NCI-H128 (cell line): Measurements from ENCODE around the gene NOL4L.

Experiments used
- DNase-seq: peaks from one replicate; lab custom pipeline; 2025; ENCODE audit not compliant: unreplicated experiment; lab: John Stamatoyannopoulos, UW

The NOL4L gene

DNA sequence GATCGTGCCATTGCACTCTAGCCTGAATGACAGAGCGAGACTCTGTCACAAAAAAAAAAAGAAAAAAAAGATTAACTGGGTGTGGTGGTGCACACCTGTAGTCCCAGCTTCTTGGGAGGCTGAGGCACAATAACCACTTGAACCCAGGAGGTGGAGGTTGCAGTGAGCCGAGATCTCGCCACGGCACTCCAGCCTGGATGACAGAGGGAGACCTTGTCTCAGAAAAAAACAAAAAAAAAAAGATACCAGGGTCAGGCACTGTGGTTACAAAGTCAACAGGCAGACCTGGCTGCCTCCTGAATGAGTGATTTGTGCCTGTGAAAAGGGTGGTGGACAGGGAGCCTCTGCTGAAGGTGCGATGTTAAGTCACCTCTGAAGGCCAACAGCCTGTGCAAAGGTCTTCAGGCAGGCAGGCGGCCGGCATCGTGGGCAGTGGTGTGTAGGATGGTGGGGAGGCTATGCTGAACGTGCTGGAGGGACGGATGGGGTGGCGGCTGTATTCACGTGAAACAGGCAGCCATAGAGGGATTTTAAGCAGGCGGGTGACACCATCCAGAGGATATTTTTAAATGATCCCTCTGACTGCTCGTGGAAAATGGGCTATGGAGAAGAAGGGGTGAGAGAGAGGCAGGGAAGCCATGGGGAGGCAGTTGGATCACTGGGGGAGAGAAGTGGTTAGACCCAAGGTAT, 41.4 kb downstream of the NOL4L start:
- DNase-seq, result no peak

DNA sequence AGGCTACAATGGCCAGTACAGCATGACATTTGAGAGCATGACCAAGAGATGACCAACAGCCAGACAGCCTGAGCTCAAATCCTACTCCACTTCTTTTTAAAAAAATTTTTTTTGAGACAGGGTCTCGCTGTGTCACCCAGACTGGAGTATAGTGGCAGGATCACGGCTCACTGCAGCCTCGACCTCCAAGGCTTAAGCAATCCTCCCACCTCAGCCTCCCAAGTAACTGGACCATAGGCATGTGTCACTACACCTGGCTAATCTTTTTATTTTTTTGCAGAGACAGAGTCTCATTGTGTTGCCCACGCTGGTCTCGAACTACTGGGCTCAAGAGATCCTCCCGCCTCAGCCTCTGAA, 42.9 kb downstream of the NOL4L start:
- no peak for DNase-seq

DNA sequence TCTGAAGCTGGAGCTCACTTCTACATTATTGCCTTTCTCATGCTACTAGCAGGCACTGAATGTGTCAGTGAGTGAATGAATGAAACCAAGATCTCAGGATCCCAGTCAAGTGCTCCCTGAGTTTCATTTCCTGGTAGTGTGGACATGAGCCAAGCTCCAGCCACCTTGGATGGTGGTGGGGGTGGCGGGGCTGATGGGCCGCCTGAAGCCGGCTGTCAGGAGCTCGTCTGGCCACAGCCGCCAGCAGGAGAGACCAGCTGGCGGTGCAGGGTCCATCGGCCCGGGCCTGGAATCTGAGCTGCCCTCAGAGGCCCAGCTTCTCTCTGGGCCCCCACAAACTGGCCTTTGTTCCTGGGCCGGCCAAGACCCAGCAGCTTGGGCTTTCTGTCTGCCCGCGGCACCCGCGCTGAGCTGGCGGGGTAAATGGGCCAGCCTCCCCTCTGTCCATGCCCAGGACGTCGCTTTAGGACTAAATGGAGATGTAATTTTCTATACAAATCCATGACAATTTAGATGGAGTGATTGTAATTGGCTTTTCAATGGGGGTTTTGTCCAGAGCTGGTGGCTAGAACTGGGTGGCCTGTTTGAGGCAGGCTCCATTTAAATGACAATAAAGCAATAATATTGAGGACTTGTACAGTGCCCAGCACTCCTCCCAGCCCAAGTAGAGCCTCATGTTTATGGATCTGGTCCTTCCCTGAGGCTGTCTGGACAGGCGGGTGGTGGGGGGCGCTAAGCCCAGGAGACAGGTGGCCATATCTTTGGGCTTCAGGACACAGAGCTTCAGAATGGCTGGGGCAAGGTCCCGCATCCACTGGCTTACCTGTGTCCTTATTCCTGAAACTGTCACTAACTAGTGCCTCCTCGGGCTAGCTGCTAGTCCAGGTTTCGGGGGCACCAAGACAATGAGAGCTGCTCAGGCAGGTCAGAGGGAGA, 43.5 kb downstream of the NOL4L start:
- no peak for DNase-seq

DNA sequence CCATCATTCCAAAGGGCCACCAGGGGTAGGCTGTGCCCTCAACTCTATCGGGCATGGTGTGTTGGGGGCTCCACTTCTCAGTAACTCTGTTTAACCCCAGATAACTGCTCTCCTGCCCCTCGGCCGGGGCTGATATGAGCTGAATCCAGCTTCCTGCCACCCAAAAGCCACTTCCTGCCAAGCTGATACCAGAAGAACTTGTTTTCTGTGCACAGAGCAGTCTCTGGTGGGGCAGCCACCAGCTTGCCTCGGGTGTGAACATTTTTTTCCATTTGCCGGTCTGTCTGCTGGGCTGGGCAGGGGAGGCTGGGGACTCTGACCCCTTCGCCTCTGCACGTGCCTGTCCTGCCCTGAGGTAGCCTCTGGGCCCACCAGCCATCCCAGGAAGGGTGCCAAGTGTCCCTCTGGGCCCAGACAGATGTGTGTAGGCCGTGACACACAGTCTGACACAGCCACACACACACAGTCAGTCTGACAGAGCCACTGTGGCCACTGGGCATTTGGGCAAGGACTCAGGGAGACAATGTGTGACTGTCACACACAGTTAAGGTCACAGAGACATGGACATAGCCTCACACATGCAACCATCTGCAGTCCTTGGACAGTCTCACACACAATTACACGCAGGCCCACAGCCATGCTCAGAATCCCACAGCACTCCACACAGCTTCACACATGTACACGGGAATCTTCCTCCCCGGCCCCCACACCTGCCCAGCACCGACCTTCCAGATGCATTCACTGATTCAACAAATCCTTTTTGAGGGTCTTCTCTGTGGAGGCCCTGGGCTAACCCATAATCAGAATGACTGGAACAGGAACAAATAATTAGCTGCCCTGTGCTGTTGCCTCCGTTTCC, 45.1 kb downstream of the NOL4L start:
- DNase-seq, result no peak

DNA sequence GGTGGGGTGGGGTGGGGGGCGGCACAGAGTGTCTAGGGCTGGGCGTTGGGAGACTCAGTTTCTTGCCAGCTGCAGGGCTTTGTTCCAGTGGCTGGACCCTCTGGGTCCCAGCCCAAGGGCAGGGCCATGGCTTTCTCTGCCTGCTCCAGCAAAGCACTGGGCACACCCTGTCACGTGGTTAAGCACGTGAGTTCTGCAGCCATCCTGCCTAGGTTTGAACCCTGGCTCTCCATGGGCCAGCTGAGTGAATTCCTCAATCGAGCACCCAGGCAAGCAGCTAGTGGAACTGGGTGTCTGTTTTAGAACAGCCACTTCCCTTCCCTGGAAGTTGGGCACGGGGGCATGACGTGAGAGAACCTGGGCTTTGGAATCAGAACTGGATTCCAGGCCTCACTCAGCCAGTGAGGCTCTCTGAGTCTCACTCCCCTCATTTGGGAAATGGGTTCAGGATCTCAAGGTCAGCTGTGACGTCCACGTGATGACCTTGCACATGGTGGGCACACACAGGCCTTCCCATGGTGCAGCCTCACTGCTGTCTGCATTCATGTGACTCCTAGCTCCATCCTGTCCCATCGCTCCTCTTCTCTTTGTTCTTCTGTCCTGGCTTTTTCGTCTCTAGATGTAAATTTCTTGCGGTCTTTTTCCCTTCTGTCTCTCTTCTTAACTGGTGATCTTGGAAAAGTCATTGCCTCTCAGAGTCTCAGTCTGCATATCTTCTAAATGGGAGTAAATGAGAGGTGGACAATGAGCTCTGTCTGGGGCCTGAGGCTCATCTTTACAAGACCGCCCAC, 45.9 kb downstream of the NOL4L start:
- no peak for DNase-seq

DNA sequence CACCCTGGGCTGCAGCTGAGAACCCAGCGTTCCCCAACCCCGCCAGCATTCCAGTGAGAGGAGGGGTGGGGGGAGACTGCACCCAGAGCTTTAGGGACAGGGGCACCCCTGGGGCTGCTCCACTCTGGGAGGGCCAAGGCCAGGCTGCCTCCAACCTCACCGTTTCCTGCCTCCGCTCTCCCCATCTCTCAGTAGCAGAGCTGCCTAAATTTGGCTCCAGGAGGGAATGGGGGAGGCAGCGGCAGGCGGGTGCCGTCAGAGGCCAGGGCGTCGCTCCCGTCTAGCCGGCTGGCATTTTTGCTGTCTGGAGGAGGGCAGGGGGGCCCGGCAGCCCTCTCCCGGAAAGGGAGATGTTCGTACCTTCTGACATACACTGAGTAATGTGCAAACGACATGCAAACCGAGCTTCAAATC, 46.6 kb downstream of the NOL4L start:
- no peak for DNase-seq

DNA sequence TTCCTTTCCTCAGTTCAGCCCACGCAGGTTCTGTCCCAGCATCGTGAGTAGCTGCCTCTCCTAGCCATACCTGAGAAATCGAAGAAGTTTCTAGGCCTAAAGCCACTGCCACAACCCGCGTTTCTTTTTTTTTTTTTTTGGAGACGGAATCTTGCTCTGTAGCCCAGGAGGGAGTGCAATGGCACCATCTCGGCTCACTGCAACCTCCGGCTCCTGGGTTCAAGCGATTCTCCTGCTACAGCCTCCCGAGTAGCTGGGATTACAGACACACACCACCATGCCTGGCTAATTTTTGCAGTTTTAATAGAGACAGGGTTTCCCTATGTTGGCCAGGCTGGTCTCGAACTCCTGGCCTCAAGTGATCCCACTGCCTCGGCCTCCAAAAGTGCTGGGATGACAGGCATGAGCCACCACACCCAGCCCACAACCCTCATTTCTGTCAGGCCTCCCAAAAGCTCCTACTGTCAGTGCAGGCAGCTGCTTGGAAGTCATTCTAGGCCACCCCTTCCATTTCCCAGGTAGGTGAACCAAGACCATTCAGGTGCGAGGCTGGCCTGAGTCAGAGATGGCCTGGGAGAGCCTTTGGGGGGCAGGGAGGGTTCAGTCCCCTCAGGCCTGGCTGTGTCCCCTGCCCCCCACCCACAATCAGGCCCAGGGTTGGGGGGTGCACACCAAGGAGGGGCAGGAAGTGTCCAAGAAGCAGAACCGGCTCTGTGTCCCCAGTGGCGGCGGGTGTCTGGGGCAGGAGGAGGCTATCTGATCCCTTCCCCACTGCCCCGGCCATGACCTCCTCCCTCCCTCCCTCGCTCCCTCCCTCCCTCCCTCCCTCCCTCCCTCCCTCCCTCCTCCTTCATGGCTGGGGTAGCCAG, 47.2 kb downstream of the NOL4L start:
- DNase-seq, result no peak

DNA sequence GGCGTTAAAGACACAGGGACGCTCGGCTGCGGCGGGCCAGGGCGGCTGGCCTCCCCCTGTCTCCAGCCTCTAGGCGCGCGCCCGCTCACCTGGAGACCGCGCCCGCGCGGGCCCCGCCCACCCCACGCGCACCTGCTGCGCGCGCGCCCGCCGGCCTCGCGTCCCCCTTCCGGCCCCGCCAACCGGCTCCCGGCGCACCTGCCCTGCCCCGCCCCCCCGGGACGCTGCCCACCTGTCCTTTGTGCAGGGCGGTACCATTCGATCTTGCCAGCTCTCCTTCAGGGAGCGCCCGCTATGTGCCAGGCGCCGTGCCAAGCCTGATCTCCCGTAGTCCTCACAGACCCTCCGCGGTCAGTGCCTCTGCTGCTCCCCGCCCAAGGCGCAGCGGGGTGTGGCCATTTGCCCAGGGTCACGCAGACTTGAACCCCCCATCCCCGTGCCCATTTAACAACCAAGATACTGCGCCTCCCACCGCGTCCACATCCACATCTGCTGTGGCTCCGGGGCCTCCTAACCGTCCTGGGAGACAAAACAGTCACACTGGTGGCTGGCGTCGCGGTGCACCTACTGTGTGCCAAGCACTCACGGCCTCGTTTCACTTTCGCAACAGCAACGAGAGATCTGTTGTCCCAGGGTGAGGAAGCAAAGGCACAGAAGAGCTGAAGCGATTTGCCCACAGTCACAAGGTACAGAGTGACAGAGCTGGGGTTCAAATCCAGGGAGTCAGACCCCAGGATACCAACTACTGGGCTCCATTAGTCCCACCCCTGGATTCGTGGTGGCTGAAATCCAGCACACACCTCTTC, 48.1 kb downstream of the NOL4L start:
- DNase-seq, result peak; percentile 92

DNA sequence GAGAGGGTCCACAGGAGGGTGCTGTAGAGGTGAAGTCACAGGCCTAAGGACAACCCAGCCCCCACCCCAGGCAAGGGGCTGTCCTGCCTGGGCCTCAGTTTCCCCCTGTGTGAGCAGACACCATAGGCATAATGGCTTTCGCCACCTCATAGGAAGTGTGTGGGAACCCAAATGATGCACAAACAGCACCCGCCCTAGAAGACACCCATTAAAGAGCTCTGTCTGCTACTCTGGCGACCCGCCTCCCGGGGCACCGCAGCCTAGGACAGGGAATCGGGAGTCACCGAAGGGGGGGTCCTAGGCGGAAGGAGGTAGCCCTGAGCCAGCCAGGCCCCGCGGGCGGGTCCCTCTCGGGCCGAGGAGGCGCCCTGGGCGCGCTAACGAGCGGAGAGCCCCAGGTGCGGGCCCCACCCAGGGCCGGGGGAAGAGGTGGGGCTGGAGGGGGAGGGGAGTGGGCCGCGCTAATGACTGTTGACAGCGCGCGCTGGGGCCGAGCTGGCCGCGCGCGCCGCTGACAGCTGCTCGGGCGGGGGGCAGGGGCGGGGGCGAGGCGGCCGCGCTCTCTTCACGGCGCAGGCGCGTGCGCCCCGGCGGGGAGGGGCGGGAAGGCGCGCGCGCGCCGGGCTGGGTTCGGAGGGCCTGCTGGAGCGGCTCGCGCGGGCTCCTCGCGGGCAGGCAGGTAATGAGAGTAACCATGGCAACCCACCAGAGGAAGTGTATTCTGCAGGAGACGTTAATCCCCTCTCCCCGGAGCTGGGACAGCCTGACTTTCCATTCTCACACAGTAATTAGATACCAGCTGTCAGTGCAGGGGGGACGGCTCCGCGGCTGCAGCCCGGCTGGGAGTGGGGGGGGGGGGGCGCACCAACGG, 48.9 kb downstream of the NOL4L start:
- peak; percentile 64 for DNase-seq

DNA sequence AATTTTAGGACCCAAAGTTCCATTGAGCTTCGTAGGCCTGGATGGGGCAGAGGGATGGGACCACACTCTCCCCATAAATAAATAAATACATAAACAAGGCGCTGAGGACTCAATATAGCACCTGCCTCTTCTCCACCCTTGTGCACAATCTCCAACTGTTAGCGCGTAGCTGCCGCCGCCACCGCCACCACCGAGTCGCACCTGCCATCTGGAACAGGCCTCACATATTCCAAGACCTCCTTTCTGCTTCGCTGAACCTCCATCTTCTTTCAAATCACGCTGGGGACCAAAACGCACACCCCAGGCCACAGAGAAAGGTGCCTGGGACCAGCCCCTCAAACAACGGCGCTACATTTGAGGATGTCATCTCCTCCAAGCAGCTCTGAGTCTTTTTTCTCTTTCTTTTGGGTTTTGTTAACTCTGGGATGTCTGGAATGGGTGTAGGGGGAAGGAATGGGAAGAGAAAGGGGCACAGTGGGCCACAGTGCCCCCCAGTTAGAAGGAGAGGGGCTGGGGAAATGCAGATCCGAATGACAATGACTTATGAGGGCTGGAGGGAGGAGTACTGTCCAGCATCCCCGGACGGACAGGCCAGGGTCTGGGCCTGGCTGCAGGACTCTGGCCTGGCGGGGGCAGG, 49.7 kb downstream of the NOL4L start:
- DNase-seq, result peak; percentile 39

DNA sequence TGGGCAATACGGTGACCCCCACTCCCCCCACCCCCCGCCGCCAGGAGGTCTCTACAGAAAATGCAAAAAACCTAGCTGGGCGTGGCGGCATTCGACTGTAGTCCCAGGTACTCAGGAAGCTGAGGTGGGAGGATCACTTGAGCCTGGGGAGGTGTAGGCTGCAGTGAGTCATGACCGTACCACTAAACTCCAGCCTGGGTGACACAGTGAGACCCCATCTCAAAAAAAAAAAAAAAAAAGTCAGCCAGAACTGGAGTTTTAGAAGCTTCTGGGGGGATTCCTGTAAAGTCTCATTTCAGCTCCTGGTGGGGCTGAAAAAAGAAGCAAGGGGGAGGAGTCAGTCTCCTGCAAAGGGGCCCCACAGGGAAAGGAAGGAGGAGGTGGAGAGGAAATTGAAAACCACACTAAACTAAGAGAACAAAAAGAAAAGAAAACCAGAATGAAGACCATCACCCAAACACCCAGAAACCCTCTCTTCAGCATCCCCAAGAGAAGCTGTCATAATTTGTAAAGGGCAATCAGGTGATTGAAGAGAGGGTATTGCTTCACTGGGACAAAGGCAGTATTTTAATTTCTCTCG, 50.4 kb downstream of the NOL4L start:
- no peak for DNase-seq

DNA sequence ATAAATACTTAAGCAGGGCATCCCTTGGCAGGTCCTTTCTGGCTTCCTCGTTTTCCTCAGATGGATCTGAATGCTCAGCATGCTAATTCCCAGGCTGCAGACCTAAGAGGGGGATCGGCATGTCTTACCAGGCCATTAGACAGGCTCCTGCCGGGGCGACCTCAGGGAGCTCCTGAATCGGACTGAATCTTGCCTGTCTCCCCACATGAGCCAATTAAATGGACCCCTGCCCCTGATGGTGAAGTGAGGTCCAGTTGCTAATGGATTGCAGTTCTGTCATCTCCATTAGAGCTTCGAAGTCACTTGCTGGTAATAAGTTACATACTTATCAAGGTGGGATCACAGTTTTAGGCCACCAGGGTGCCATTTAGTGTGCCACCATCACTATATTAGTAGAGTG, 51.4 kb downstream of the NOL4L start:
- no peak for DNase-seq

DNA sequence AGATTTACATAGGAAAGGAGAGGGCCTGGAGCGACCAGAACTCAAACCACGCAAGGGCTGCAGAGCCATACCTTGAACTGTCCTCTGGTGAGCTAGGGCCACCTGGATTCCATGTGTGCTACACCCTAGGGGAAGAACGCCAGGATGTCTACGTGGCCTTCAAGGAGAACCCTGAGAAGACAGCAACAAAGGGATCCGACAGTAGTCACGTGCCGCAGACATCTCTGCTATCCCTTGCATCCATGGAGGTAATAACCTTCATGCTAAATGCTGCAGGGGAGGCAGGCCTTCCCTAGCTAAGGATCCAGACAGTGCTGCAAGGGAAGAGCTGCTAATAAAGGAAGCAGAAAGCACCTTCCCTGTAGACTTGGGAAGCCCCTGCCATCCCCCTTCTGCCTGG, 52.9 kb downstream of the NOL4L start:
- DNase-seq, result no peak

DNA sequence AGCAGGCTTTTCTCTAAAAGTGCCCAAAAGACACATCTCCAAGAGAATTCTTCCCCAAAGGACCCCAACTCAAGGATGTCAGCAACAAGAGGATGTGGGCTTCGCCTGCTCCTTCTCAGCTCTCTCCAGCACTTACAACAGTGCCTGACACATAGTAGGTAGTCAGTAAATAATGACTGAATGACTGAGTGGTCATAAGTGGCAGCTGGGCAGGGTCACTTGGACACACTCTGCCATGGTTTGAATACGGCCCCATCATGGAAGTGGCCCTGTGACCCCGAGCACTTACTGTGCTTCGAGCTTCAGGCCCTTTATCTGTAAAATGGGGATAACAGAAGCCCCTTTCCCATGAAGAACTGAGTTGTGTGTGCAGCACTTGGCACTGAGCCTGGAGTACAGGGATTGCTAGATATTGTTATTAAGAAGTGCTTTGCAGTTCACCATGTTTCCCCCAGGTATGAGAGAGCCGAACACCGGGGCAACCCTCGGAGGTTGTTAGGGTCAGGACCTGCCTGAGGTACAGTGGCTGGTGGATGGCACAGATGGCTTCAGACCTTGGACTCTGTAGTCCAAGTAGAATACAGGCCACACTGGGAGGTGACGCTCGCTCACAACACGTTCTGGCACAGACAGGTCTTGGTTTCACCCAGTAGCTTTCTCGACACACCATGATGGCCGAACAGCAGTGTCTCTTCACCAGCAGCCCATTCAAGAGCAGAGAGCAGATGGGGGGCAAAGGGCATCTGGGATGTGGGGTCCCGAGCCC, 56.0 kb downstream of the NOL4L start:
- no peak for DNase-seq

DNA sequence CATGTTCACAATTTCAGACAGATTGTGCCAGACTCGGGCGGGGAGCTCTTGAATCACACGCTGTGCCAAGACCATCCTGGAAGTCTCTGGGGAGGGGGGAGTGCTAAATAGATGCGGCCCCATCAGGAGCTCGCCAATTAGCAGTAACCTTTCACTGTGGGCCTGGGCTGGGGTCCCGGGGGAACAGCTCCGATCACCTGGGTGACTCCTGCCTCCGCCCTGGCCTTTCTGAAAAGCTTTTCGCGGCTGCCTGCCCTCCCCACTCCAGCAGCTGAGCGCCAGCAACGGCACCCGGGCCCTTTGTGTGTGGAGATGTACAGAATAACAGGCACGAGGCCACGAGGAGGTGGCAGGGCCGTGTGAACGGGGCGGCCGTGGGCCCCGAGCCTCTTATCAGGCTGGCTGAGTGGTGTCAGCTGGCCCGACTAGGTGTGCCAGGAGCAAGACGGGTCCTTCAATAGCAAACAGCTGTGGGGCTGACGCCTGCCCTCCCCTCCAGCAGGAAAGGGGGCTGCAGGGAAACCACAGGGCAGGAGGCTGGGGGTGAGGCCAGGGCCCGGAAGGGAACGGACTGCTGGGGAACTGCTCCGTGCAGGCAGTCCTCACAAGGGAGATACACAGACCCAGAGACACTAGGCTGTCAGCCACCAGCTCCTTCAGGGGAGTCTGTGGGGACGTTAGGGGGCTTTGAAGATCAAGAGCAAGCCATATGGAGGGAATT, 56.8 kb downstream of the NOL4L start:
- peak; percentile 80 for DNase-seq
